Activated CD8-positive, alpha-beta T cell treated with anti-CD3 and anti-CD28 coated beads, Interleukin-2, amount 10 ng/mL, durations not matched to agents 7 days and 5 days (primary cell): ENCODE data around the gene MMP21. TPM values are rescaled to one million over a fixed set of nuclear protein-coding genes. Genes with fewer than 3 reads are reported as not detected.

Source experiments
- ATAC-seq: fragments of 150-1000 bp; cut with Tn5 transposase; one replicate; pipeline ENCODE4 v1.10.0; 2021; ENCODE audit warnings: moderate library complexity
- CTCF ChIA-PET: fragments of 350-600 bp; sonication (Branson Sonifier 250); formaldehyde crosslinking; loops from one replicate; lab custom pipeline; 2021; ENCODE audit warnings: antibody characterized with exemption; lab: Charles Lee
- POLR2A ChIA-PET: fragments of 350-600 bp; sonication (Branson Sonifier 250); formaldehyde crosslinking; loops from one replicate; lab custom pipeline; 2021; ENCODE audit warnings: antibody characterized with exemption; lab: Charles Lee
- DNase-seq: peaks from one replicate; pipeline ENCODE4 v3.0.0-alpha.2; 2020
- H3K27ac Mint-ChIP-seq: one replicate; pipeline ENCODE4 v1.8.0; 2021; ENCODE audit warnings: mild to moderate bottlenecking, mixed read lengths
- H3K27me3 Mint-ChIP-seq: one replicate; pipeline ENCODE4 v1.8.0; 2021; ENCODE audit warnings: low read depth, mixed read lengths
- H3K36me3 Mint-ChIP-seq: one replicate; pipeline ENCODE4 v1.8.0; 2021; ENCODE audit warnings: low read depth, mixed read lengths
- H3K4me1 Mint-ChIP-seq: one replicate; pipeline ENCODE4 v1.8.0; 2021; ENCODE audit warnings: low read depth, mixed read lengths
- H3K4me3 Mint-ChIP-seq: one replicate; pipeline ENCODE4 v1.8.0; 2021; ENCODE audit warnings: mild to moderate bottlenecking, mixed read lengths
- H3K9me3 Mint-ChIP-seq: one replicate; pipeline ENCODE4 v1.8.0; 2022; ENCODE audit warnings: mixed read lengths; ENCODE audit not compliant: insufficient read depth
- total RNA-seq, 2 experiments: library from RNA; stranded (reverse); gene quantifications; one replicate each; pipeline ENCODE4 v1.2.3, GENCODE V29; 2021

Gene MMP21
- total RNA-seq, 2 experiments from 2014 or later, result not detected

- Mint-ChIP-seq H3K9me3 (no peaks in the 10 kb centered on the region), H3K27me3 (no peaks in the 10 kb centered on the region), H3K27ac (no peak overlapping the region), H3K4me1 (peaks cover 7% of the 10 kb centered on the region), H3K4me3 (no peak overlapping the region), H3K36me3 (peaks cover 71% of the 10 kb centered on the region)
- ATAC-seq (no peak), DNase-seq (no peak)
- ChIA-PET CTCF (no interaction called here), POLR2A (interaction anchor here (0.9 kb wide), 1 partner anchor 28 kb away, joined by 3 read pairs; the partner anchor contains the start of gene EDRF1)
Observed at GRCh38 chr10:125747417-125747816, 28.2 kb downstream of the MMP21 start.

DNA sequence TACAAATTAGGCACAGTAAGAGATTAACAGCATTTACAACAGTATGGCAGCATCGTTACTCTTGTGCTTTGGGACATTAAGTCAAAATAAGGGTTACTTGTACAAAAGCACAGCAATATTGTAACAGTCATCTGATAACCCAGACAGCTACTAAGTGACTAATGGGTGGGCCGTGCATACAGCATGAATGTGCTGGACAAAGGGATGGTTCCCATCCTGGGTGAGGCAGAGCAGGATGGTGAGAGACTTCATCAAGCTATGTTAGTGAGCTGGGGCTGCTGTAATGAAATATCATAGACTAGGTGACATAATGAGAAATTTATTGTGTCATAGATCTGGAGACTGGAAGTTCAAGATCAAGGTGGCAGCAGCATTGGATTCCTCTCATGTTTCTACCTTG lies 30.7 kb downstream of the MMP21 start:
- H3K36me3 Mint-ChIP-seq, result peaks cover 76% of the 10 kb centered on the region
- DNase-seq, result no peak
- H3K27me3 Mint-ChIP-seq, result no peaks in the 10 kb centered on the region
- POLR2A ChIA-PET, result no interaction called here
- H3K9me3 Mint-ChIP-seq, result no peaks in the 10 kb centered on the region
- CTCF ChIA-PET, result no interaction called here
- no peak overlapping the region for H3K4me3 Mint-ChIP-seq
- peaks cover 7% of the 10 kb centered on the region for H3K4me1 Mint-ChIP-seq
- ATAC-seq, result no peak
- no peak overlapping the region for H3K27ac Mint-ChIP-seq

DNA sequence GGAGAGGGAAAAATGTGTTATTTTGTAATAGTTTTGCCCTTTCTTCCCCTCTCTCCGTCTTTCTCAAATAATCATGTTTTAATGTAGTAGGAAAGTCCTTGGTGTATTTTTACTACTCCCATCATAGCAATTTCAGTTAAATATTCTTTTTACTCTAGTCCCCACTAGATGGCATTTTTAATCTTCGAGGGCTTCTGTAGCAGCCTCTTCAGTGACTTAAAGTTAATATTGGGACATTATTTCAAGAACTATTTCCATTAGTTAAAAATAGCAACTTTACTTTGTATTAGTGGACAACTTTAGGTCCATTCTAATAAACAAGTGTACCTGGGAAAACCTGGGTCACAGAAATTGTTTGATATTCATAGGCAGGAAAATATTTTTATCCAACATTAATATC lies 33.2 kb downstream of the MMP21 start:
- POLR2A ChIA-PET, result no interaction called here
- DNase-seq (no peak), ATAC-seq (no peak)
- peaks cover 74% of the 10 kb centered on the region for H3K36me3 Mint-ChIP-seq
- peaks cover 7% of the 10 kb centered on the region for H3K4me1 Mint-ChIP-seq
- no peak overlapping the region for H3K4me3 Mint-ChIP-seq
- CTCF ChIA-PET, result no interaction called here
- no peaks in the 10 kb centered on the region for H3K27me3 Mint-ChIP-seq
- no peak overlapping the region for H3K27ac Mint-ChIP-seq
- H3K9me3 Mint-ChIP-seq, result no peaks in the 10 kb centered on the region

GRCh38 chr10:125739994-125740679 lies 35.5 kb downstream of the MMP21 start:
- Mint-ChIP-seq H3K4me1 (no peaks in the 10 kb centered on the region), H3K27me3 (no peaks in the 10 kb centered on the region), H3K36me3 (peaks cover 77% of the 10 kb centered on the region), H3K4me3 (no peak overlapping the region), H3K27ac (no peak overlapping the region), H3K9me3 (no peaks in the 10 kb centered on the region)
- DNase-seq (no peak), ATAC-seq (no peak)
- ChIA-PET POLR2A (interaction anchor here (0.6 to 1.4 kb wide), 2 partner anchors 17 to 21 kb away, joined by 3 to 5 read pairs; partner anchors contain the start of gene EDRF1), CTCF (interaction anchor here (1.1 kb wide), 1 partner anchor 19 kb away, joined by 3 read pairs; no protein-coding TSS in a partner anchor)

DNA sequence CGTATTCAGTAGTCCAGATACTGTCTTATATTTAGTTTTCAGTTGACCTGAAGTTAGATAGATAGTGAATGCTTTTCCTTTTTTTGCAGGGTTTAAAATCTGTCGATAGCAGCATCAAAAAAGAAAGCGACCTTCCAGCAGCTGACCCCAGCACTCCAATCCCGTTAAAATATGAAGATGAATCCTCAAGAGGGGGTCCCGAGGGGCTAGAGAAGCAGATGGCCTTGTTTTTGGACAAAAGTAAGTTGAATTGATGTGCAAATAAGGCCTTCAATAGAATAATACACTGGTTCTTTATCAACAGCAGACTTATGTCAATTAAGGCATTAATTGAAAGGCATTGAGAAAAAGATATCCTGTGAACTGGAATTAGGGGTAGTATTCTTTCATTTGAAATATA lies 37.4 kb downstream of the MMP21 start:
- DNase-seq (no peak), ATAC-seq (no peak)
- Mint-ChIP-seq H3K4me3 (no peak overlapping the region), H3K4me1 (no peaks in the 10 kb centered on the region), H3K27ac (no peak overlapping the region), H3K27me3 (no peaks in the 10 kb centered on the region), H3K36me3 (peaks cover 75% of the 10 kb centered on the region), H3K9me3 (no peaks in the 10 kb centered on the region)
- CTCF ChIA-PET, result no interaction called here
- POLR2A ChIA-PET, result no interaction called here

DNA sequence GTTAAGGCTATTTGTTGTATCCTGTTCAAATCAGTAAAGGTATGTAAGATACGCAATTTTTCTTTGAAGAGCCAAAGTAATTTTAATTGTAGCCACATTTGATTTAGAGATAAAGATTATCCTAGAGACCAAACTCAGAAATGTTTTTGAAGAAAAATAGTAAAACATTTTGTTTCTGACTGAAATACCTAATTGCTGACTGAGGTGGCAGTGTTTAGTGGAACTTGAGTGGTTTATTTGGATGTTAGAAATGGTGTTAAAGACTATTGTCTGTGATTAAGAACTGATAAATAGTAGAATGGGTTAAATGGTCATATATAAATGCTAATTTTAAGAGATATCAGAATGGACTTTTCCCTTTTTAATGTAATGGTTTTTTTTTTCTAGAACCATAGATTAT lies 40.8 kb downstream of the MMP21 start:
- DNase-seq, result no peak
- CTCF ChIA-PET, result no interaction called here

GRCh38 chr10:125734148-125734547 lies 41.5 kb downstream of the MMP21 start:
- no peak for ATAC-seq
- Mint-ChIP-seq H3K4me1 (no peaks in the 10 kb centered on the region), H3K36me3 (peaks cover 80% of the 10 kb centered on the region), H3K9me3 (no peaks in the 10 kb centered on the region), H3K27me3 (no peaks in the 10 kb centered on the region), H3K4me3 (no peak overlapping the region), H3K27ac (no peak overlapping the region)
- DNase-seq, result no peak
- CTCF ChIA-PET, result no interaction called here
- POLR2A ChIA-PET, result interaction anchor here (0.6 to 2.7 kb wide), 2 partner anchors 15 to 103 kb away, joined by 3 to 12 read pairs; partner anchors contain the start of gene EDRF1

More for the DNA sequence above, 40.8 kb downstream of the MMP21 start:
- Mint-ChIP-seq H3K4me1 (no peaks in the 10 kb centered on the region), H3K27ac (no peak overlapping the region), H3K36me3 (peaks cover 80% of the 10 kb centered on the region), H3K27me3 (no peaks in the 10 kb centered on the region), H3K4me3 (no peak overlapping the region), H3K9me3 (no peaks in the 10 kb centered on the region)
- POLR2A ChIA-PET, result interaction anchor here (2.7 kb wide), 1 partner anchor 15 kb away, joined by 12 read pairs; the partner anchor contains the start of gene EDRF1
- no peak for ATAC-seq

DNA sequence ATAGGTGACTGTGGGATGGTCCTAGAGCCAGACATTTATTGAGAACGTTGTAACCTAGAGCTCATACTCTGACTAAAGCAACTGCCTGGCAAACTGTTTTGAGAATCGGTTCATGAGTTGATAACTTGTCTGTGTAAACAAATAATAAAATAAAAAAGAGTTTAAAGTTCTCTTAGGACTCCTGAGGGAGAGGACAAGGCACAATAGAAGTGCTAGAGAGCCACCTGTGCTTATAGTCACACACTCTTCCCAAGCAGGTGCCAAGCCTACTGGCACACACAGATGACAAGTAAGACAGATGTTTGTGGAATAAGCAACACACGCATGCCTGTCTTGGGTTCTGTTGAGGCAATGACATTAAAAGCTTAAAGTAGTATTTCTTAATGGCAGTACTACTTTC lies 48.2 kb downstream of the MMP21 start:
- Mint-ChIP-seq H3K36me3 (peaks cover 71% of the 10 kb centered on the region), H3K27me3 (no peaks in the 10 kb centered on the region), H3K4me1 (peaks cover under 1% of the 10 kb centered on the region), H3K9me3 (no peaks in the 10 kb centered on the region), H3K4me3 (no peak overlapping the region), H3K27ac (no peak overlapping the region)
- DNase-seq (no peak), ATAC-seq (no peak)
- ChIA-PET POLR2A (no interaction called here), CTCF (no interaction called here)

GRCh38 chr10:125726914-125727313 lies 48.7 kb downstream of the MMP21 start:
- DNase-seq (no peak), ATAC-seq (no peak)
- Mint-ChIP-seq H3K27me3 (no peaks in the 10 kb centered on the region), H3K4me1 (peaks cover 4% of the 10 kb centered on the region), H3K27ac (no peak overlapping the region), H3K36me3 (peaks cover 68% of the 10 kb centered on the region), H3K9me3 (no peaks in the 10 kb centered on the region), H3K4me3 (no peak overlapping the region)
- CTCF ChIA-PET, result no interaction called here
- POLR2A ChIA-PET, result no interaction called here

DNA sequence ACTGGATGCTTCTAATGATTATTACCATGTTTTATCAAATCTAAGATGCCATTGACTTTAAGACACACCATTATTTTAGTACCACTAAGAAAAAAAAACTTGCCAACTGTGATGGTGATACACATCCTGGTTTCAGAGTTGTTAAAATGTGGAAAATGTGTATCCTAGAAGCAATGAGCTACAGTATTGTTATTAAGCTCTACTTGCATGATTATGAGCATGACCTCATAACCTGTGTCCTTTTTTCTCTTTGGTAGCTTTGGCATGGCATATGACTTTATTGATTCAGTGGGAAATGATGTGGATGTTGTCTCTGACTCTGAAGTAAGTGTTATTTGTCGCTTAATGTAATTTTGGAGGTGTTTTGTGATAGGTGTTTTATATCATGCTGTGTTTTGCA lies 52.8 kb downstream of the MMP21 start:
- H3K4me3 Mint-ChIP-seq, result no peak overlapping the region

GRCh38 chr10:125721035-125721434 lies 54.6 kb downstream of the MMP21 start:
- ATAC-seq, result no peak
- H3K4me1 Mint-ChIP-seq, result peaks cover 29% of the 10 kb centered on the region
- H3K4me3 Mint-ChIP-seq, result peak overlapping the region; percentile 70
- H3K9me3 Mint-ChIP-seq, result no peaks in the 10 kb centered on the region
- no peak overlapping the region for H3K27ac Mint-ChIP-seq
- no peaks in the 10 kb centered on the region for H3K27me3 Mint-ChIP-seq
- H3K36me3 Mint-ChIP-seq, result peaks cover 39% of the 10 kb centered on the region
- ChIA-PET POLR2A (no interaction called here), CTCF (interaction anchor here (1.0 to 1.2 kb wide), 2 partner anchors 10 to 19 kb away, joined by 3 read pairs; no protein-coding TSS in a partner anchor)
- no peak for DNase-seq

More for the DNA sequence above, 52.8 kb downstream of the MMP21 start:
- POLR2A ChIA-PET, result interaction anchor here (0.6 to 0.9 kb wide), 2 partner anchors 8 to 17 kb away, joined by 3 read pairs; no protein-coding TSS in a partner anchor
- Mint-ChIP-seq H3K27me3 (no peaks in the 10 kb centered on the region), H3K36me3 (peaks cover 53% of the 10 kb centered on the region), H3K9me3 (no peaks in the 10 kb centered on the region), H3K27ac (no peak overlapping the region), H3K4me1 (peaks cover 29% of the 10 kb centered on the region)
- ATAC-seq (no peak), DNase-seq (no peak)
- CTCF ChIA-PET, result no interaction called here

DNA sequence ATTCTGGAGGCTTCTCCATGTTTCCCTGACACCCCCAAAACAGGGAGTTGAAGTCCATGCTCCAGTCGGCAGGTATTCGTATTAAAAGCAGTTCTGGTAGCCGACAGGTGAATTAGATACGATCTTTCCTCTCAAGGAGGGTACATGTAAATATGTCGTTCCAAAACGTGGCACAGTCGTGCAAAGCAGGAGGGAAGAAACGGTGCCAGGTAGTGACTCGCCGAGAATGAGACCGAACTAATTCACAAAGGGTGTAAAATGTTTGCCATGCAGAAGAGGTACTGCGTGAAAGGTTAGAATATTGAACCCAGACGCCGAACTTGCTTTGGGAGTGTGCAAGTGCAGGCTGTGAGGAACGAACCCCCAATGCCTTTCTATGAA lies 55.6 kb downstream of the MMP21 start:
- peak overlapping the region; percentile 92 for H3K4me3 Mint-ChIP-seq
- CTCF ChIA-PET, result no interaction called here

More for the DNA sequence above, 55.6 kb downstream of the MMP21 start:
- DNase-seq (no peak), ATAC-seq (no peak)
- Mint-ChIP-seq H3K36me3 (peaks cover 32% of the 10 kb centered on the region), H3K27ac (peak overlapping the region; percentile 98), H3K9me3 (no peaks in the 10 kb centered on the region), H3K27me3 (no peaks in the 10 kb centered on the region), H3K4me1 (peaks cover 29% of the 10 kb centered on the region)
- POLR2A ChIA-PET, result interaction anchor here (1.0 kb wide), 6 partner anchors 14 to 177 kb away, joined by 3 to 12 read pairs (median 4); partner anchors contain the start of genes BCCIP and UROS
